Raji (cell line): ENCODE data around the gene LDLRAD4.

Experiments
- POLR2A ChIP-seq: IDR thresholded peaks from 2 replicates; pipeline ENCODE4 v1.6.1; 2011; ENCODE audit warnings: low read depth, low read length, control low read depth; ENCODE audit not compliant: insufficient read depth

Gene LDLRAD4

DNA sequence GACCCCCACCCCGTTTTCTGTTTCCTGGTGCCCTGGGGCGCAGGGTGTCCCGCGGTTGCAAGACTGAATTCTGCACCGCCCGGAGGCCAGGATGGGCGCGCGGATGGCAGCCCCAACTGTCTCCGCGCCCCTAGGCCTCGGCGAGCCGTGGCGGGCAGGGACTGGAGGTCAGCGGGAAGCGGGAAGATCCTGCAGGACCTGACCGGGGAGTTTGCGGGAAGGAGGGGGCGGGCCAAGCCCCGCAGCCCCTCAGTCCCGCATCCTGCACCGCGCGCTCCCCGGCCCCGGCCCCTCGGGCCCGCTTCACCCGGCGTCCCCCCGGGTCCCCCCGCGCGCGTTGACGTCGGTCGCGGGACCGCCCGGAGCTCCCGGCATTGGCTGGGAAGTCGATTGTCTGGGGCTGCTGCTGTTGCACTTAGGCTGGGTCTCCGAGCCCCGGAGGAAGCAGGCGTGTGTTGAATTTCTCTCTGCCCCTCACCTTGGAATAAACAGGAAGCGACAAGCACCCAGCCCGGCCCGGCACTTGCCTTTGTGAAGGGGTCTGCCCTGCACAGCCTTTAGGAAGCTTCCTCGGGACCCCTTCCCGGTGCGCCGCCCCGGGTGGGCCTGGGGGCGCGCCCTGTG, at the start of gene LDLRAD4:
TSS of gene LDLRAD4 (plus strand) at position 393 of the 624 bp plus-strand sequence.
- no peak for TF ChIP-seq POLR2A

DNA sequence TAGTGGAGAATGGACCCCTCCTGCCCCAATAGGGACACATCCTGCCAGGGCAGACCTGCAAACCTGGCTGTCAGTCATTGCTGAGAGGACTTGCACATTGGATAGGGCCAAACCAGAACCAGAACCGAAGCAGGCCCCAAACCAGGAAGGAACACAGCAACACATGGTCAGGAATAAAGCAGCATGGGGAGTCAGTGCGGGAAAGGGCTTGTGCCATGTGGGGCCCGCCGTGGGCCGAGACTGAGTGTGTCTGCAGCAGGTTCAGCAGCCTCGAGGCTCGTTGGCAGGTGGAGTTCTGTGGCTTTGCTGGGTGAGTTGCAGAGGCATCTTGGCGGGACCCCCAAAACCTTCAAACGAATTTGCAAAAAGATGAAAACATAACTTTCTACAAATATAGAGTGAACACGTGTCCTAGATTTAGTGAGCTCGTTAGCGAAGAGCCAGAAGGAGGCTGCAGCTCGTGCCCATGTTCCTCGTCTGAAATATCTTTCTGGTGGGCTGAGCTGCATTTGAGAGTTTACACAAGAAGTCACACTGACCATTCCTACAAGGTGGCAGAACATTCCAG, 44.9 kb upstream of the LDLRAD4 start:
- TF ChIP-seq POLR2A, result no peak

DNA sequence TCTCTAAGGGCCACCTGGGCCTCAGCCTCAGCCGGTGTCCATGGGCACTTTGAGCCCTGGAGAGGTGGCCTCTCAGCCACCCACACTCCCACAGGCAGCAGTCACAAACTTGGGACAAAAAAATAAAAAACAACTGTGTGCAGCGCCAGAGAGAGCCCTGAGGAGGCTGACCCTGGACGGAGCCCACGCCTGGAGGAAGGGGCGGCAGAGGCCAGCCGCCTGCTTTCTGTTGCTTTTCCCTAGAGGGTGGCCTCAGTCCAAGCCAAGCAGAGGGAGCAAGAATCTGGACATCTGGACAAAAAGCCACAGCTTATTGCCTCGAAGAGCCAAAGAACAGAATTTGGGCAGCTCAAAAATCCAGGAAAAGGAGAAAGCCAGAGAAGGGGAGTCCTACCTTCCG, 43.3 kb upstream of the LDLRAD4 start:
- TF ChIP-seq POLR2A, result no peak

DNA sequence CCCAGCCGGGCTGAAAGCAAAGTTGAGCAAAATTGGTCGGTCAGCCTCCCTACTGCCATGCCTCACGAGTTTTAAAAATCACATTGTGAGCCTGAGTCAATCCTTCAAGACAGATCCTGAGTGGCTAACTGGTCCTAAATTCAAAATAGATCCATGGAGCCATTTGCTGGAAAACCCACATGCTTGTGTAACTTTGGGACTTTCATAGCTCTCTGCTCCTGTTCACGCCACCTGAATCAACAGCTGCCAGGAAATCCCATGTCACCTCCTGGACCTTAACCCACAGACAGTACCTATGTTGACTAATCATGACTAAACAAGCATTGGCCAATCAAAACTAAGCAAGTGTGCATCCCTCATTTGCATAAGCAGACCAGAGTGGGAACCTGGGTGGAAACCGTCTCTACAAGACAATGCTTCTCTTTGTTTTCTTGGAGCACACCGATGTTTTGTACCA, 42.8 kb upstream of the LDLRAD4 start:
- TF ChIP-seq POLR2A, result no peak

DNA sequence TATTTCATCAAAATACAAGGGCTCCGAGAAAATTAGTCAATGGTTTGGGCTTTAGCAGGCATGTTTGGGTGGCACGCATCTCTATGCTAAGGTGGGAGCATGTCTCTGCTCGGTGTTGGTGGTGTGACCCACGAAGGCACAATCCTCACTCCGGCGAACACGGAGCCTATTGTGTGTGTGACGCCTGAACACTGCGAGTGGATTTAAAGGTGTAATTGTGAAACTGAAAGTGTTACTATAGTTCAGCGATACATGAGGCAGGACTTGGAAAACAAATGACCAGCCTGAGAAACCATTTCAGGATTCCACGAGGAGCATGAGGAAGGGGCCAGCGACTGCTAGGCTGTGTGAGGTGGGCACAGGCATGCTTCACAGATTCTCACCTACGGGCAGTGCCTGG, 41.7 kb upstream of the LDLRAD4 start:
- TF ChIP-seq POLR2A, result no peak

DNA sequence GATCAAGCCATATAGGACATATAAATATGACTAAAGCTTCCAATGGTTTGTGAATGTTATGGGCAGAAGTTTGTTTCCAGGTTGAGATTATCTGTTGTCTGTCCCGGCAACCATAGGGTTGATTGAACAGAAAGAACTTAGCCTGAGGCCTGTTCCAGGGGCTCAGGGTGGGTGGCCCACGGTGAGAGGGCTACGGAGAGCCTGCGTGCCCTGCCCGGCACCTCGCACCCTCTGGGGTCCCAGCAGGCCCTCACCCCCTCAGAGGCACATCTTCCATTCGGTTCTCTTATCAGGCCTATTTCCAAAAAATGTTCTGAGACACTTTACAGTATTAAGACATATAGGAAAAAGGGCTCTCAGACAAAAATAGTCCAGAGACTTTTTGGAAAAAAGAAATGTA, 40.4 kb upstream of the LDLRAD4 start:
- TF ChIP-seq POLR2A, result no peak

DNA sequence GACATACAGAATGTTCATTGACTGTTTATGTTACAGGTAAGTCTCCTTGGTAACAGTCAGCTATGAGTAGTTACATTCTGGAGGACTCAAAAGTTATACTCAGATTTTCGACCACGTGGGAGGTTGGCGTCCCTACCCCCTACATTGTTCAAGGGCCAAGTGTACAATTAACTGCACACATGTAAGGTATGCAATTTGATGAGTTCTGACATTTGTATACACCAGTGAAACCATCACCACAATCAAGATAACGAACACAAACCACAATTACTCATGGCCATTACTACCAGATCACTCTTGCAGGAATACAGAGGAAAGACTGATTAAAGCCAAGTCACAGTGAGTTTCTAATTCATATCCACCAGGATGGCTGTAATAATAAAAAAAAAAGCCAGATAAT, 39.6 kb upstream of the LDLRAD4 start:
- TF ChIP-seq POLR2A, result no peak

DNA sequence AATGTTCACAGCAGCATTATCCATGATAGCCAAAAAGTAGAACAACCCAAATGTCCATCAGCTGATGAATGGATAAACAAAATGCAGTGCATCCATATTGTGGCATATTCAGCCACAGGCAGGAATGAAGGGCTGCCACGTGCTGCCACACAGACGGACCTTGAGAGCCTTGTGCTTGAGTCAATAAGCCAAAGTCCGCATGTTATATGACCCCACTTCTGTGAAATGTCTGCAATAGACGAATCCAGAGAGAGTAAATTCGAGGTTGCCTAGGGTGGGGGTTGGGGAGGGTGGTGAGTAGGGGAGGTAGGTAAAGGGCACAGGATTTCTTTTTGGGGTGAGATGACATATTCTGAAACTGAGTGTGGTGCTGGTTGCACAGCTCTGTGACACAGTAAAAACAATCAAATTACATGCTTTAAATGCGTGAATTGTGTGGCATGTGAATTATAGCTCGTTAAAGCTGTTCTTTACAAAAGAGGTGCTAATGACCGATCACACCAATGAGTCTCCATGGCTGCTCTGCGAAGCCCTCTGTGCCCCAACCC, 38.9 kb upstream of the LDLRAD4 start:
- TF ChIP-seq POLR2A, result no peak

DNA sequence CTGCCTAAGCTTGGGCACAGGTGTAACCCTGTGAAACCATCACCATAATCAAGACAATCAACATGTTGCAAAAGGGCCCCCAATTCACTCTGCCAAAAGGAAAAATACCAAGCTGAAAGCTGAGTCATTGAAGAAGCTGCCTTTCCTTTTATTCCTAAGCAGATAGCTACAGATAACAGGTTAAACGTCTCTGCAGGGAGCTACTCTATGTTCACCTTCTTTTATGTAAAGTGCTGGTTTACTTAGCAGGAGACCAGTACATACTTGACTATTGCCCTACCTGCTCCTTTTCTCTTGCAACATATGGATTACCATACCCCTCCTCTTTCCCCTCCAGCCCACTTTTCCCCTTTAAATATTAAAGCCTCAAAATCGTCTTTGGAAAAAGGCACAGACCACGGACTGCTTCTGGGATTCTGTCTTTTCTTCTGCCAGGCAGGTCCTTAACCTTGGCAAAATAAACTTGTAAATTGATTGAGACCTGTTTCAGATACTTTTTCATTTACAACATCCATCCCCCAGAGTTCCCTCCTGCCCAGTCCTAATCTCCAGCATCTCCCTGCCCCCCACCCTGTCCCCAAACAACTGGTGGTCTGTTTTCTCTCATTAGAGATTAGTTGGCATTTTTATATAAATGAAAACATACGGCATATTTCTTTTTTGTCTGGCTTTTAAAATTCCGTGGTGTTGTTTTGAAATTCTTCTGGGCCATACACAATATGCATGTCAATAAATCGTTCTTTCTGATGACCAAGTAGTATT, 37.8 kb upstream of the LDLRAD4 start:
- no peak for TF ChIP-seq POLR2A

DNA sequence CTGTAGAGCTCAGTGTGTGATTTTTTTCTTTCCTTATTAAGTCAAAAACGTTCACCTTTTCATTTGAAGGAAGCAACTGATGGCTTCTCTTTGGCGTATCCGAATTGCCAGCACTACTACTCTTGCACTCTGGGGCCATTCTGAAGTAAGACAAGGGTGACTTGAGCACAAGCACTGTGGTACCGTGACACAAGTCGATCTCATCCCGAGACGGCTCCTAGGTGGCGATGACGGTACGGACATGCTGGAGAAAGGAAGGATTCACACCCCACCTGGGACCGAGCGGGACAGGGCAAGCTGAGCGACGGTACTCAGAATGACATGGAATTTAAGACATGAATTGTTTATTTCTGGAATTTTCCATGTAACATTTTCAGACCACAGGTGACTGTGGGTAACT, 36.8 kb upstream of the LDLRAD4 start:
- TF ChIP-seq POLR2A, result no peak

DNA sequence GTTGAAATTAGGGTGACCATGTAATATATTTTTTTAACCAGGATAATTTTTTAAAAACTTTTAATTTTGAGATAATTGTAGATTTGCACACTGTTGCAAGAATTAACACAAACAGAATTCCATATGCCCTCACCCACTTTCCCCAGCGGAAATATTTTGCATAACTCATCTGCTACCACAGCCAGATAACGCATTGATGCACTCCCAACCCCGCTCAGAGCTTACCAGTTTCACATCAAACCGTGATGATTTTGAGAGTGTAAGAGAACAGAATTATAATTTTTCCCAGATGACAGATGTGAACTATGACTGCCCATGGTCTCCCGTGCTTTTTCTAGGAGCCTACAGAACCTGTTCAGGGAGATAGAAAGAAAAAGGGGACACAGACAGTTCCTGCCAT, 35.2 kb upstream of the LDLRAD4 start:
- TF ChIP-seq POLR2A, result no peak

DNA sequence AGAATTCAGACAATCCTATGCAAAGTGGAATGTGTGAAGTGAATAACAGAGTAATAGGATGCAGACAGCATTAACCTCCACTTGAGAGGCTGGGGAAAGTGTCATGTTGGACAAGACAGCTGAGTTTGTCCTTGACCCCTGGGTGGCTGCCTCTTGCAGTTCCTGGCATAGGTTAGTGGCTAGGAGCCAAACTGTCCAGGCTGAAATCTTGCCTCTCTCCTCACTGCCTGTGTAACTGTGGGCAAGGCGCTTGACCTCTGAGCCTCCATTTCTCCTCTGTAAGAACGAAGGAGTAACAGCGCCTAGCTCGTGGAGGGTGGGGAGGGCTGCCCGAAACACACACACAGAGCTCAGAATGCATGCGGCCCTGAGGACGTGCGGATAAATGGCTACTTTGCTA, 34.8 kb upstream of the LDLRAD4 start:
- TF ChIP-seq POLR2A, result no peak

DNA sequence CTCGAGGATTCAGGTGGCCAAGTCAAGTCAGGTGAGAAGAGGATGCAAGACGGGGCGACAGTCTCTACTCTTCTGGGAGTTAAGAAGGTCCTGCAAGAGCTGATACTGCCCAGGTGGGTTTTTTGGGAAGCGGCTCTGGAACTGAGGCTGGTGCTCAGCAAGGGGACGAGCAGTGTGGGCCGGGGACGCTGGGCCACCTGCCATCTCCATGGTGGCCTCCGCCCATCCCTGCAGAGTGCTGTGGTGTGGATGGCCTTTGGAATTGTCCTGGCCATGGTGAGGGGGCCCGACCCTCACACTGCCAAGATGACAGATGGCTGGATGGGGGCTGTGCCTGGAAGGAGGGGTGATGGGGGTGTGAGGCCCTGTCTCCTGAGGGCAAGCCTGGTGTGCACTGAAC, 34.2 kb upstream of the LDLRAD4 start:
- no peak for TF ChIP-seq POLR2A

DNA sequence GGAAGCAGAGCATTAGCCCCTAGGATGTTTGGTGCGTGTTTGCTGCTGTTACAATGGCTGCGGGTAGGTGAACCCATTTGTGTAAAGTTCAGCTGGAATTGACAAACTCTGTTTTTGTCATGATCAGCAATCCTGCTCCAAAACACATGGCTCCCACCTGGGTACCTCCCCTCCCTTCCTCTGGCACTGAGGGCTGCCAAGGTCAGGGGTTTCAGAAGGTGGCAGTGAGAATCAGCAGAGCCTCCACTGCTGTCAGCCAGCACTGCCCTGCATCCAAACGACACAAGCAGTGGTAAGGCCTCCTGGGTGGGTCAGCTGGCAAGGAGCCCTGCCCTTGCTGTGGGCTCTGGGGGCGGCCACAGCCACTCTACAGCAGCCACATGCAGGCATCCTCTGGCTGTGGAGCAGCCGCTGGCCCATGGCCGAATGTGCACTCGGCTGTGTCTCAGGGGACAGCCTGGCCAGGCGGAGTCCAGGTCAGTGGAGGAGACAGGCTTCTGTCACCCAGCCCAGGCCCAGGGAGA, 32.8 kb upstream of the LDLRAD4 start:
- TF ChIP-seq POLR2A, result no peak

DNA sequence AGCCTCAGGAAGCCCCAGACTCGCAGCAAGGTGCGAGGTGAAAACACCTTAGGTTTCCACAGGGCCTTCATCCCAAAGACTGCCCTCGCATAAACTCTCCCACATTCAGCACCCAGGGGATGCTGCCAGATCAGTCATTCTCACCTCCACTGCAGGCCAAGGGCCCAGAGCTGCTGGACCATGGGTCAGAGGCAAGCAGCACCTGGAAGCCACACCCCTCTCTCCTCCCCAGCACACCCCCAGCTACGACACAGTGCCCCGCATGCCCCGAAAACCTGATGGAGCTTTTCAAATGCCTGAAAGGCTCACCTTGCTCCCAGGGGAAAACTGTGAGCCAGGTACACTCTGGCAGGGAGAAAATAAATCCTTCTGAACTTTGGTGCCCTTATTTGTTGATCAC, 31.9 kb upstream of the LDLRAD4 start:
- no peak for TF ChIP-seq POLR2A

DNA sequence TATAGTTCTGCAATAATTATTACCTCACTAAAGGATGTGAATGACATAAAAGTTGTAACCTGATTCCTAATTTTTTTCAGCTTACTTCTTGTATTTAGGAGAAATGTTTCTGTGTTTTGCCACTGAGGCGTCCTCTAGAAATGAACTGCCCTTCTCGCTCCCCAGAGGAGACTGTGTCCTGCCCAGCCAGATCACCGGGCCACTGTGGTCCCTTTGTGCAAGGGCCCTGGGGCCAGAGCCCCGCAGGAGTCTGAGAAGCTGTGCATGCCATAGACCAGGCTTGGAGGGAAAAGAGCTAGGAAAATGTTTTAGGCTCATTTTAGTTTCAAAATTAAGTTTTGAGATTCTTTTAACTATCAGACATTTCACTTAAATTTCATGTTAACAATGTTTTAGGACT, 31.1 kb upstream of the LDLRAD4 start:
- TF ChIP-seq POLR2A, result no peak
